NCI-H345 treated with DMSO at 0.1 percent for 48 hours (cell line): ENCODE data around the gene PANK3.
A peak's percentile ranks its signal among the peaks of the same experiment; 100 is the strongest.
"Not testable (repeated sequence)": the region's sequence is repeated elsewhere in the genome, so short reads cannot be mapped to it uniquely, and the experiment has no call there.

Experiments
- DNase-seq: peaks from one replicate; lab custom pipeline; 2025; ENCODE audit not compliant: unreplicated experiment; lab: John Stamatoyannopoulos, UW

The PANK3 gene

GRCh38 chr5:168553377-168554130 lies 25.6 kb downstream of the PANK3 start:
- no peak for DNase-seq

GRCh38 chr5:168552146-168552545 lies 27.0 kb downstream of the PANK3 start:
- no peak for DNase-seq

- DNase-seq: no peak
Observed at GRCh38 chr5:168550656-168551055, 28.5 kb downstream of the PANK3 start.

GRCh38 chr5:168549554-168549953 lies 29.6 kb downstream of the PANK3 start:
- DNase-seq: no peak

GRCh38 chr5:168537176-168537575 lies 42.0 kb downstream of the PANK3 start:
- no peak for DNase-seq

- DNase-seq: not testable (repeated sequence)
Observed at GRCh38 chr5:168534351-168534750, 44.8 kb downstream of the PANK3 start.

GRCh38 chr5:168531987-168532864 lies 46.9 kb downstream of the PANK3 start:
- DNase-seq: no peak

- no peak for DNase-seq
Observed at GRCh38 chr5:168531191-168531590, 48.0 kb downstream of the PANK3 start.

- DNase-seq: no peak
Observed at GRCh38 chr5:168530621-168531150, 48.5 kb downstream of the PANK3 start.

GRCh38 chr5:168529374-168530234 lies 49.6 kb downstream of the PANK3 start:
- DNase-seq: no peak

- DNase-seq: peak; percentile 20
Observed at GRCh38 chr5:168528521-168529373, 50.4 kb downstream of the PANK3 start, which contains the start of gene FBLL1. TSS of gene FBLL1 (plus strand) at chr5:168529305. CDS start at chr5:168529505, 200 bp downstream.

- DNase-seq: no peak
Observed at GRCh38 chr5:168527756-168528295, 51.3 kb downstream of the PANK3 start.

GRCh38 chr5:168525856-168526255 lies 53.3 kb downstream of the PANK3 start:
- DNase-seq: no peak

- DNase-seq: no peak
Observed at GRCh38 chr5:168513861-168514428, 65.2 kb downstream of the PANK3 start.

- no peak for DNase-seq
Observed at GRCh38 chr5:168502563-168503237, 76.5 kb downstream of the PANK3 start.
